Stimulated activated CD8-positive, alpha-beta memory T cell treated with anti-CD3 and anti-CD28 coated beads, Interleukin-7, amount 100 ng/mL, for 24 hours (primary cell): Measurements from ENCODE around the gene USP4.
"Not testable (repeated sequence)": the region's sequence is repeated elsewhere in the genome, so short reads cannot be mapped to it uniquely, and the experiment has no call there.

Experiments
- DNase-seq: peaks from one replicate; pipeline ENCODE4 v3.0.0-alpha.2; 2020; ENCODE audit warnings: low read depth

USP4 gene

DNA sequence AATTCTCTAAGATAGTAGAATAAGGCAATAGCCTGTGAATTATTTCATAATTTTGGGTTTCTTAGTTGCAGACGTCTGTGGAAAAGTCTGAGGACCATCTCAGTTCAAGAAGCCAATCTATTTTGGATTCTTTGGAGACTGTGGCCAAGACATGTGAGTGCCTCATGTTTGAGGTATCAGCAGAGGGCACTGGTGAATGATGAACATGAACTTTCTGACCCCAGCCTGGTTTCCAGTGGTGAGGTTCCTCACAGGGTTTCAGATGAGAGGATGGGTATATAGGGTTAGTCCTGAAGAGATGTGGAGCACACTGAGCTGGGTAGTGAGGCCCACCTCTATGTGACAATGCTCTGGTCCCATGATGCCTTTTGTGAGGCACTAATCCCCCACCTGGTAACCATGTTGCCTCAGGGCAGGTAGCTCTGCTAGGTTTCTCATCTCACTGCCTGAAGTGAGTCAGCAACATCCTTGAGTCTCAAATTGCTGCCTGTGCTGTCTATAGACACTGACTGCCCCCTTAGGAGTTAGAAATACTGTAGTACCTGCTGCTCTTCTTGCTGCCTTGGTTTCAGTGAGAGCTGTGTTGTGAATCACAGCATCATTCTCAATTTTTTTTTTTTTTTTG is 95.2 kb downstream of the USP4 start:
- DNase-seq: no peak

DNA sequence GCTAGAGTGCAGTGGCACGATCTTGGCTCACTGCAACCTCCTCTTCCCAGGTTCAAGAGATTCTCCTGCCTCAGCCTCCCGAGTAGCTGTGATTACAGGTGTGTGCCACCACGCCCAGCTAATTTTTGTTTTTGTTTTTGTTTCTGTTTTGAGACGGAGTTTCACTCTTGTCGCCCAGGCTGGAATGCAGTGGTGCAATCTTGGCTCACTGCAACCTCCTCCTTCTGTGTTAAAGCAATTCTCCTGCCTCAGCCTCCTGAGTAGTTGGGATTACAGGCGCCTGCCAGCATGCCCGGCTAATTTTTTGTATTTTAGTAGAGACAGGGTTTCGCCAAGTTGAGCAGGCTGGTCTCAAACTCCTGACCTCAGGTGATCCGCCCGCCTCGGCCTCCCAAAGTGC is 99.8 kb downstream of the USP4 start:
- DNase-seq: not testable (repeated sequence)

DNA sequence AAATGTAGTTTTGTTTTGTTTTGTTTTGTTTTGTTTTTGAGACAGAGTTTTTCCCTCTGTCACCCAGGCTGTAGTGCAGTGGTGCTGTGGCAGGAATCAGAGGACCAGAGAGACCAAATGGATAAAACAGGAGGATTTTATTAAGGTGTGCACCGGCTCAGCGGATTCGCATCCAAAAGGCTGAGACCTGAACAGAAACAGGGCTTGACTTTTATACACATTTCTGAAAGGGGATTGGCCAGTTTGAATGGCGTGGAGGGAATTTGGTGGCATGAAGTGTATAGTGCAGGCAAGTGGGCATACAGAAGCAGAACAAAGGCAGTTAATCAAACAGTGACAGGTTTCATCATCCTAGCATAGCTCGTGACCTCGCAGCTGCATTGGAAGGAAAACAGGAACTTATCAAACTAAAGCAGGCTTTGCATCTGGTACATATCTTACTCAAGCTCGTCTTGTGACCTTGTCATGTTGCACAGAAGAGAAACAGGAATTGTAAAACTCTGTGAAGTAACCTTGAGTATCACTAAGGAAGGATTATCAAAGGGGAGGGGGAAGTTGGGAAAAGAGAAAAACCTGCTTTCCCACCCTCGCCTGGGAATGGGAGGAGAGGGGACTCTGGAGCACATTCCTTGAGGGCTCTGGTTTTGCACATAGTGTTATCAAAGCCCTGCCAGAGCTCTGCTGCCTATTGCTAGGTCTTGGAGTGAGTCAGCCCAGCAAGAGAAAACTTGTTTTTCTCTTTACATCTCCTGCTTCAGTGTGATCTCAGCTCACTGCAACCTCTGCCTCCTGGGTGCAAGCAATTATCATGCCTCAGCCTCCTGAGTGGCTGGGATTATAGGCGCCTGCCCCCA is 101.4 kb downstream of the USP4 start:
- DNase-seq: no peak

DNA sequence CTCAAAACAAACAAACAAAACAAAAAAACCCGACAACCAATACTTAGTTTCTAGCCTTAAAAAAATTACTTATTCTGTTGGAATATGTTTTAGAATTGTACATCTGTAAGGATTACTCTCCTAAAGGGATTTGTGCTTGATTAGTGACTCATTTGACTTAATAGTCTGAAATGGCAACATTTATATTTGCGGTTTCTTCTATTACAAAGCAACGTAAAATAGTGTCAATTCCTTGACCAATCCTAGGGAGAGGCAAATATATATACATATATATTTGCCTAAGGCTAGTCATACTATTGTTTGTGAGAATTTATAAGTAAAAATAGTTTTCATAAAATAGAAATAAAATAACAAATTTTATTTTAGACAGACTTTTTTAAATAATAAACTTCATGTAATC is 102.5 kb downstream of the USP4 start:
- DNase-seq: no peak

DNA sequence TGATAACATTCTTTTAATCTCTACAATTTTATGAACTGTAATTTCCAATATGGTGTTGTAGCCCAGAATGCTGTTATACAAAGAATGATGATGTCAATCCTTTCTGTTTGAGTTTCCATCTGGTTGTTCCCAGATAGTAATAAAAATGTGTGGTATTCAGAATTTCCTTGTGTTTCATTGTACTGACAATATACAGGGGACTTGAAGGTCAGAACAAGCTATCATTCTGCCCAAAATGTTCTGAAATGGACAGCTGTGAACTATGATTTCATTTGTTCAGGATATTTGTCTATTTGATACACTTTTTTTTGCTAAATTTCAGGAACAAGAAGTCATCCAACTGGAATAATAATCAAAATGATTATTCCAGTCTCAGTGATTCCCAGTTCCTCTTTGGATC is 103.6 kb downstream of the USP4 start:
- no peak for DNase-seq

DNA sequence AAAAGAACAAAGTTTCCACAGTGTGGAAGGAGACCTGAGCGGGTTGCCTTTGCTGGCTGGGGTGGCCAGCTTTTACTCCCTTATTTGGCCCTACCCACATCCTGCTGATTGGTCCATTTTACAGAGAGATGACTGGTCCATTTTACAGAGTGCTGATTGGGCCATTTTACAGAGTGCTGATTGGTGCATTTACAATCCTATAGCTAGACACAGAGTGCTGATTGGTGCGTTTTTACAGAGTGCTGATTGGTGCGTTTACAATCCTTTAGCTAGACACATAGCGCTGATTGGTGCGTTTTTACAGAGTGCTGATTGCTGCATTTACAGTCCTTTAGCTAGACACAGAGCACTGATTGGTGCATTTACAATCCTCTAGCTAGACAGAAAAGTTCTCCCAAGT is 111.0 kb downstream of the USP4 start:
- not testable (repeated sequence) for DNase-seq
